ENCODE measurements around the gene GPALPP1. TPM values are rescaled to one million over a fixed set of nuclear protein-coding genes. Genes with fewer than 3 reads are reported as not detected.
"Not testable (repeated sequence)": the region's sequence is repeated elsewhere in the genome, so short reads cannot be mapped to it uniquely, and the experiment has no call there.

The GPALPP1 gene
- 21.7 TPM for polyA plus RNA-seq

DNA sequence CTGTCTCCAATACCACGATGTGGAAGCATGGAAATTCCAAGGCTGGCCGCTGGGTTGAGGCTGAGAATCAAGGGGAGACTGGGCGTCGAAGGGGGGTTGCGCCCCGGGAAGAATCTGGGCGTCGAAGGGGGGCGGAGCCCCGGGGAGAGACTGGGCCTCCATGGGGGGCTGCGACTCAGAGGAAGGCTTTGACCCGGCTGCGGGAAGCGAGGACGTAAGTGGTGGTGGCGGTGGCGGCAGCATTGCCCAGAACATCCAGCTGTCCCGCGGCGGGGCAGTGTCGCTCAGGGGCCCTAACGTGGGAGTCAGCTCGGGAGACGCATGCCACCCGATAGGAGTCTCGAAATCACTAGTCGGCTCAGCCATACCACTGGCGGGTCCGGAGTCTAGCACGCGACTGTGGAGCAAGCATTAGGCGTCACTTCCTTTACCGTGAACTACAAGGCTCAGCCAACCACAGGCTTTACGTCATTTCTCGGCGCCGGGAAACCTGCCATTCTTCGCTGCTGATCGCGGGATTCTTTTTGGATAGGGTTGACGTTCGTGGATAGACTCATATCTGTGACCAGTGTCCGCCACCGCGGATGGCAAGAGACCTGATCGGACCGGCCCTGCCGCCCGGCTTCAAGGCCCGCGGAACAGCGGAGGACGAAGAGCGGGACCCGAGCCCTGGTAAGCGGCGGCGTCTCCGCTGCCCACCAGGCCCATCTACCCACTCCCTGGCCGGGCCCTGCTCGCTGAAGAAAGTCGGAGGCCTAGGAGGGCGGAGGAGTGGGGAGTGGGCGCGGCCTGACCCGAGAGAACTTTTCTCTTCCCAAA, at the start of gene GPALPP1, which contains the start of gene NUFIP1:
Gene GPALPP1, plus strand, starts transcription at position 468 of the 819 bp plus-strand sequence. Its CDS starts 117 bp downstream, at position 585.
Gene NUFIP1, minus strand, starts transcription at position 401 of the 819 bp plus-strand sequence. Its CDS starts 35 bp downstream, at position 366.
- Mint-ChIP-seq H3K27me3 (no peaks in the 10 kb centered on the region), H3K4me3 (peak within 1 kb of the TSS; percentile 99 to 100 (median 100)), H3K4me1 (peaks cover 24 to 54% (median 36%) of the 10 kb centered on the region in 3 donors), H3K27ac (peak within 1 kb of the TSS; percentile 97 to 100 (median 99)), H3K9me3 (no peaks in the 10 kb centered on the region), H3K36me3 (peaks cover 5% of the 10 kb centered on the region)

GRCh38 chr13:44943411-44943810, 45.9 kb upstream of the GPALPP1 start:
- H3K27ac Mint-ChIP-seq, H3K4me1 Mint-ChIP-seq, H3K9me3 Mint-ChIP-seq, H3K27me3 Mint-ChIP-seq, H3K36me3 Mint-ChIP-seq, H3K4me3 Mint-ChIP-seq: not testable (repeated sequence)

GRCh38 chr13:44951184-44951583, 38.2 kb upstream of the GPALPP1 start:
- Mint-ChIP-seq H3K4me1 (no peaks in the 10 kb centered on the region), H3K36me3 (peaks cover 6% of the 10 kb centered on the region), H3K27me3 (no peaks in the 10 kb centered on the region), H3K9me3 (no peaks in the 10 kb centered on the region), H3K4me3 (no peak overlapping the region), H3K27ac (peak overlapping the region in 1 of 3 donors; percentile 64)

- no peaks in the 10 kb centered on the region for H3K4me1 Mint-ChIP-seq
- H3K9me3 Mint-ChIP-seq: no peaks in the 10 kb centered on the region
- H3K36me3 Mint-ChIP-seq: peaks cover 6% of the 10 kb centered on the region
- no peak overlapping the region for H3K4me3 Mint-ChIP-seq
- no peak overlapping the region for H3K27ac Mint-ChIP-seq
- no peaks in the 10 kb centered on the region for H3K27me3 Mint-ChIP-seq
Observed at GRCh38 chr13:44952671-44953070, 36.7 kb upstream of the GPALPP1 start.

GRCh38 chr13:44954224-44954623, 35.1 kb upstream of the GPALPP1 start:
- H3K4me1 Mint-ChIP-seq: no peaks in the 10 kb centered on the region
- H3K36me3 Mint-ChIP-seq: peaks cover 3% of the 10 kb centered on the region

GRCh38 chr13:44955406-44955805, 33.9 kb upstream of the GPALPP1 start:
- H3K4me3 Mint-ChIP-seq: no peak overlapping the region
- no peaks in the 10 kb centered on the region for H3K9me3 Mint-ChIP-seq
- peaks cover 3% of the 10 kb centered on the region for H3K36me3 Mint-ChIP-seq
- no peak overlapping the region for H3K27ac Mint-ChIP-seq
- no peaks in the 10 kb centered on the region for H3K4me1 Mint-ChIP-seq
- no peaks in the 10 kb centered on the region for H3K27me3 Mint-ChIP-seq

More at GRCh38 chr13:44954224-44954623, 35.1 kb upstream of the GPALPP1 start:
- Mint-ChIP-seq H3K27ac (no peak overlapping the region), H3K9me3 (no peaks in the 10 kb centered on the region), H3K4me3 (no peak overlapping the region), H3K27me3 (no peaks in the 10 kb centered on the region)

DNA sequence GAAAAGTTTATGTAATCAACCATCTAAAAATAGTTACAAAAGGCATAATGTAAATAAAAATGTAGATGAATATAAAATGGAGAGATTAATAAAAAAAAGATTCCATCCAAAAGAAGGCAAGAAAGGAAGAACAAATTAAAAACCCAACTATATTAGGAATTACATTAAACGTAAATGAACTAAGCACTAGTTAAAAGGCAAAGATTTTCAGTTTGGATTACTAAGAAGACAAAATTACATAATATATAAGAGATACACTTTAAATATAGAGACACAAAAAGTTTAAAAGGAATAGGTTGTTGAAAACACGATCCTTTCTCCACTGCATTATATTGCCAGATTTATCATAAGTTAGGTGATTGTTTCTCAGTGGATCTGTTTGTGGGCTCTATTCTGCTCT, 27.3 kb upstream of the GPALPP1 start:
- peaks cover 3 to 14% (median 5%) of the 10 kb centered on the region in 3 donors for H3K9me3 Mint-ChIP-seq
- H3K27ac Mint-ChIP-seq: no peak overlapping the region
- H3K4me3 Mint-ChIP-seq: no peak overlapping the region
- H3K4me1 Mint-ChIP-seq: peaks cover 0 to 2% (median 0%) of the 10 kb centered on the region in 3 donors
- H3K36me3 Mint-ChIP-seq: peaks cover 19% of the 10 kb centered on the region
- no peaks in the 10 kb centered on the region for H3K27me3 Mint-ChIP-seq

- H3K27me3 Mint-ChIP-seq: no peaks in the 10 kb centered on the region
- H3K4me3 Mint-ChIP-seq: no peak overlapping the region
- peaks cover 0 to 2% (median 0%) of the 10 kb centered on the region in 3 donors for H3K4me1 Mint-ChIP-seq
- H3K9me3 Mint-ChIP-seq: peaks cover 0 to 2% (median 0%) of the 10 kb centered on the region in 3 donors
- H3K36me3 Mint-ChIP-seq: peaks cover 13% of the 10 kb centered on the region
- H3K27ac Mint-ChIP-seq: no peak overlapping the region
Observed at GRCh38 chr13:44967704-44968433, 21.5 kb upstream of the GPALPP1 start.

- Mint-ChIP-seq H3K4me3 (no peak overlapping the region), H3K36me3 (peaks cover 11% of the 10 kb centered on the region), H3K27ac (no peak overlapping the region), H3K9me3 (no peaks in the 10 kb centered on the region), H3K4me1 (peaks cover 0 to 2% (median 0%) of the 10 kb centered on the region in 3 donors), H3K27me3 (no peaks in the 10 kb centered on the region)
Observed at GRCh38 chr13:44968434-44968815, 20.9 kb upstream of the GPALPP1 start.

GRCh38 chr13:44969551-44970484, 19.5 kb upstream of the GPALPP1 start:
- no peaks in the 10 kb centered on the region for H3K27me3 Mint-ChIP-seq
- H3K4me3 Mint-ChIP-seq: no peak overlapping the region
- no peaks in the 10 kb centered on the region for H3K9me3 Mint-ChIP-seq
- H3K36me3 Mint-ChIP-seq: peaks cover 6% of the 10 kb centered on the region
- H3K27ac Mint-ChIP-seq: no peak overlapping the region
- H3K4me1 Mint-ChIP-seq: peaks cover 0 to 2% (median 0%) of the 10 kb centered on the region in 3 donors

DNA sequence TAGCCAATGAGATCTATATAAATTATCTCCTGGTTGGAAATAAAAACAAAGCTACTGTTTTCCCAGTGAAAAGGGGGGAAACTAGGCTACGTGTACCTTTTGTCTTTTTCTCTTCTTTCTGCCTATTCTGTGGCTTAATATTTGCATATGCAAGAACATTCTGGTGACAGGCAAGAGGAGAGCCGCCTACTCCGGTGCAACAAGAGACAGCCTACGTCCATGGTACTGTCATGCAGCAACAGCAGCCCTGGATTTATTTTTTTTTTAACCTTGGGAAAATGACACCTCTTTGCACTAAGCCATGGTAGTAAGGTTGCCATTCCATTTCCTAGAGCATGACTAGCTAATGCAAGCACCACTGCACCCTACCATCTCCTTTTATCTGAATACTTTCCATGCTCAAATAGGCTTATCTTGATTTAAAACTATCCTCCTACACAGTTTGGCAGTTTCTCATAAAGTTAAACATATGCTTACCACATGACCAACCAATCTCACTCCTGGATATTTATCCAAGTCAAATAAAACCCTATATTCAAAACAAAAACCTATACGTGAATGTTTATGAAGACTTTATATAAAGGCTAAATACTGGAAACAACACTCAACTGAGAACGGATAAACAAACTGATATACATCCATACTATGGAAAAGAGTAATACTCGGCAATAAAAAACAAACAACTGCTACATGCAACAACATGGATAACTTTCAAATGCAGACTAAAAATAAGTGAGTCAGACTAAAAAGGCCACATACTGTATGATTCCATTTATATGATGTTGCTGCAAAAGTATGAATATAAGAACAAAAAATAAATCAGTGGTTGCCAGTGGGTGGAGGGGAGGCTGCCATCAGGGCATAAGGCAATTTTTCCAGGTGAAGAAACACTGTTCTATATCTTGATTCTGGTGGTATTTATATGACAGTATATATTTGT, 17.4 kb upstream of the GPALPP1 start:
- no peak overlapping the region for H3K4me3 Mint-ChIP-seq
- no peaks in the 10 kb centered on the region for H3K27me3 Mint-ChIP-seq
- no peak overlapping the region for H3K27ac Mint-ChIP-seq
- peaks cover 0 to 2% (median 0%) of the 10 kb centered on the region in 3 donors for H3K4me1 Mint-ChIP-seq
- H3K36me3 Mint-ChIP-seq: peaks cover 3% of the 10 kb centered on the region
- H3K9me3 Mint-ChIP-seq: no peaks in the 10 kb centered on the region

DNA sequence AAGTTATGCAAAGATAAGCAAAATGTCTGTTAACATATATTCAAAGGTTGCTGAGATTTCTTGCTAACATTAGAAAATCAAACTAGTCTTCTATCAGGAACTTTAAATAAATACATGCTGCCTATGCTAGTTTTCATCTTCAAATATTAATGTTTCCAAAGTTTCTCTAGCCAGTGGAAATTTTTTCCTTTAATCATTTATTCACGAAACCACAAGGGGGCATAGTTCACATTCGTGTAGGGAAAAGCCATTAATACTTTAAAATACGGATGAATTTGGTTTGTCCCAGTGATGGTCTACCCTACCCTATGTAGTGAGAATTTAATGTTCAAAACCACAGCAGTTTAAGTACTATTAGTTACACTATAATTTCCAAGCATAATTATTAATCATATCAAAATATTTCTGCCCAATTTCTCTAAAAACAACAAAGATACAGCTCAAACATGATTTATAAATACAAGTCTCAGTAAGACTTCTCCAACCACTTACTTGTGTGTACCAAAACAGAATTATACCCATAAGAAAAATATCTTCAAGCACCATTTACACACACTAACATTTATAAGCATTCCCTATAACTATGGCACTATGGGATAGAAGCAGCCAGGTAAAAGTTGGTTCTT, 16.3 kb upstream of the GPALPP1 start:
- Mint-ChIP-seq H3K27ac (no peak overlapping the region), H3K27me3 (no peaks in the 10 kb centered on the region), H3K36me3 (no peaks in the 10 kb centered on the region), H3K9me3 (no peaks in the 10 kb centered on the region), H3K4me1 (peaks cover 0 to 2% (median 0%) of the 10 kb centered on the region in 3 donors), H3K4me3 (no peak overlapping the region)

DNA sequence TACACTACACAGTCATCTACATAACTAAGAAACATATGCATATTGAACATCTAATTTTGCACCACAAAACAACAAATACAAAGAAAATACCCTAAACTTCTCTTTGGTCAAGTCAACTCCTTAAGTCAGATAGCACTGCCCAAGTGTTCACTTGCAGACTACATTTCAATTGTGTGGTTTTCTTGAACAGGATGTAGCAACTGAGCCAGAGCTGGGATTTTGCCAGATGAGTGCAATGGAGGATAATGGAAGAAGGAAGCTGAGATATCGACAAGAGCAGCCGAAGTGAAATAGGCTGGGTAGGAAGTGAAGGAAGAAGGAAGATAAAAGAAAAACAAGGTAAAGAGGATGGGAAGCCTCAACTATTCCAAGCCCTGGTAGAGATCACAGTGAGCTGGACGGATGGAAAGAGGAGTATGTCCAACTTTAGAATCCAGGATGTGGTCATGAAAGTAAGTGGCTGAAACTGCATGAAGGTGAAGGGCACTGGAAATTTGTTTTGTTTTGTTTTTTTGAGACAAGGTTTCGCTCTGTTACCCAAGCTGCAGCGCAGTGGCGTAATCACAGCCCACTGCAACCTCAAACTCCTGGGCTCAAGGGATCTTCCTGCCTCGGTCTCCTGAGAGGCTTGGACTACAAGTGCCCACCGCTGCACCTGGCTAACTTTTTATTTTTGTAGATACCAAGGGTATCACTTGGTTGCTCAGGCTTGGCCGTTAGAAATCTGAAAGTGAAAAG, 15.1 kb upstream of the GPALPP1 start:
- Mint-ChIP-seq H3K27ac (no peak overlapping the region), H3K27me3 (no peaks in the 10 kb centered on the region), H3K4me3 (no peak overlapping the region), H3K9me3 (no peaks in the 10 kb centered on the region), H3K4me1 (peaks cover 0 to 2% (median 0%) of the 10 kb centered on the region in 3 donors), H3K36me3 (no peaks in the 10 kb centered on the region)
